HL-60 (cell line): ENCODE data around the gene RAB12.

Experiments
- DNase-seq, 2 experiments: peaks; one replicate each; pipeline ENCODE4 v3.0.0-alpha.2; 2010 to 2020; ENCODE audit warnings: low read depth in 1 of 2, low spot score in 1 of 2
- H3K27ac ChIP-seq: fragments of 250-450 bp; sonication (Bioruptor Pico); replicated peaks from 2 replicates; pipeline ENCODE4 v1.5.1; 2020; ENCODE audit warnings: mild to moderate bottlenecking, moderate library complexity
- H3K27me3 ChIP-seq: fragments of 250-450 bp; sonication (Bioruptor Pico); 2 replicates; pipeline ENCODE4 v1.5.1; 2021; ENCODE audit warnings: mild to moderate bottlenecking, moderate library complexity; ENCODE audit not compliant: insufficient read depth, poor library complexity, severe bottlenecking
- H3K4me3 ChIP-seq: replicated peaks from 2 replicates; pipeline ENCODE4 v1.5.1; 2011; ENCODE audit warnings: mild to moderate bottlenecking, control low read depth, low read length; ENCODE audit not compliant: insufficient read depth
- CTCF ChIP-seq: IDR thresholded peaks from one replicate; pipeline ENCODE4 v1.5.1; 2011; ENCODE audit warnings: low read length, control low read depth, inconsistent platforms; ENCODE audit not compliant: insufficient read depth
- GABPA ChIP-seq: IDR thresholded peaks from 2 replicates; pipeline ENCODE4 v1.6.1; 2012; ENCODE audit warnings: low read depth
- POLR2AphosphoS5 ChIP-seq: IDR thresholded peaks from 2 replicates; pipeline ENCODE4 v1.6.1; 2012; ENCODE audit warnings: low read depth
- REST ChIP-seq: IDR thresholded peaks from 2 replicates; pipeline ENCODE4 v1.6.1; 2012; ENCODE audit warnings: low read depth; ENCODE audit not compliant: insufficient replicate concordance
- SPI1 ChIP-seq: IDR thresholded peaks from 2 replicates; pipeline ENCODE4 v1.6.1; 2012; ENCODE audit warnings: low read depth, mild to moderate bottlenecking, borderline replicate concordance

RAB12 gene

GRCh38 chr18:8668381-8668780 is 59.1 kb downstream of the RAB12 start:
- no peak for TF ChIP-seq POLR2AphosphoS5
- TF ChIP-seq CTCF = no peak
- no peak for TF ChIP-seq REST
- TF ChIP-seq SPI1 = no peak
- TF ChIP-seq GABPA = no peak
- no peak overlapping the region for H3K27ac ChIP-seq
- no peak overlapping the region for H3K4me3 ChIP-seq
- H3K27me3 ChIP-seq = peaks cover 4% of the 10 kb centered on the region
- no peak for DNase-seq

- DNase-seq = no peak
- TF ChIP-seq POLR2AphosphoS5 (no peak), SPI1 (no peak), CTCF (no peak), REST (no peak), GABPA (no peak)
- peaks cover 4% of the 10 kb centered on the region for H3K27me3 ChIP-seq
- H3K27ac ChIP-seq = no peak overlapping the region
- no peak overlapping the region for H3K4me3 ChIP-seq
These were observed 60.3 kb downstream of the RAB12 start for GRCh38 chr18:8669571-8669970.

- Histone ChIP-seq H3K4me3 (no peak overlapping the region), H3K27ac (no peak overlapping the region), H3K27me3 (peaks cover 4% of the 10 kb centered on the region)
- no peak for DNase-seq
- TF ChIP-seq SPI1 (no peak), GABPA (no peak), CTCF (no peak), REST (no peak), POLR2AphosphoS5 (no peak)
These were observed 64.3 kb downstream of the RAB12 start for GRCh38 chr18:8673256-8674209.
